Endodermal cell (in vitro differentiated cells): ENCODE measurements around the gene ZFYVE21. TPM values are rescaled to one million over a fixed set of nuclear protein-coding genes. Genes with fewer than 3 reads are reported as not detected.
A peak's percentile ranks its signal among the peaks of the same experiment; 100 is the strongest.

ENCODE experiments used
- DNase-seq: peaks from one replicate; pipeline ENCODE4 v3.0.0-alpha.2; 2017
- H3K27ac ChIP-seq: 2 replicates; pipeline ENCODE4 v1.5.1; 2013; ENCODE audit warnings: mild to moderate bottlenecking, low read depth, low read length, moderate library complexity
- H3K27me3 ChIP-seq: 2 replicates; pipeline ENCODE4 v1.6.1; 2013; ENCODE audit warnings: mild to moderate bottlenecking, low read length, moderate library complexity; ENCODE audit not compliant: insufficient read depth, control insufficient read depth, poor library complexity, severe bottlenecking
- H3K36me3 ChIP-seq: 2 replicates; pipeline ENCODE4 v1.7.0; 2013; ENCODE audit warnings: mild to moderate bottlenecking, low read length, moderate library complexity; ENCODE audit not compliant: control insufficient read depth, insufficient read depth
- H3K4me1 ChIP-seq: one replicate; pipeline ENCODE4 v1.7.0; 2013; ENCODE audit warnings: low read length; ENCODE audit not compliant: control insufficient read depth, insufficient read depth
- H3K4me3 ChIP-seq: 2 replicates; pipeline ENCODE4 v1.5.1; 2013; ENCODE audit warnings: mild to moderate bottlenecking, low read length, moderate library complexity
- H3K9ac ChIP-seq: 2 replicates; pipeline ENCODE4 v1.6.1; 2013; ENCODE audit warnings: mild to moderate bottlenecking, low read length, moderate library complexity; ENCODE audit not compliant: poor library complexity, severe bottlenecking; ENCODE audit errors: extremely low read depth
- H3K9me3 ChIP-seq: 2 replicates; pipeline ENCODE4 v1.6.1; 2013; ENCODE audit warnings: mild to moderate bottlenecking, low read length, moderate library complexity; ENCODE audit not compliant: control insufficient read depth
- H3K27ac Mint-ChIP-seq: 2 replicates; pipeline ENCODE4 v1.8.0; 2020; ENCODE audit warnings: mixed read lengths
- H3K27me3 Mint-ChIP-seq: 2 replicates; pipeline ENCODE4 v1.8.0; 2021; ENCODE audit warnings: mild to moderate bottlenecking, mixed read lengths; ENCODE audit not compliant: insufficient read depth
- H3K36me3 Mint-ChIP-seq: 2 replicates; pipeline ENCODE4 v1.8.0; 2020; ENCODE audit warnings: low read depth, mixed read lengths
- H3K4me1 Mint-ChIP-seq: 2 replicates; pipeline ENCODE4 v1.8.0; 2020; ENCODE audit warnings: mixed read lengths
- H3K4me3 Mint-ChIP-seq: 2 replicates; pipeline ENCODE4 v1.8.0; 2020; ENCODE audit warnings: mild to moderate bottlenecking, moderate library complexity, mixed read lengths
- H3K9me3 Mint-ChIP-seq: 2 replicates; pipeline ENCODE4 v1.8.0; 2020; ENCODE audit warnings: mild to moderate bottlenecking, mixed read lengths
- WGBS, 2 experiments: methylation state at CpG; one replicate each; pipeline versions ENCODE4 v1.1.5 to v1.1.7; 2013; ENCODE audit warnings: missing lambda C conversion rate in 2 of 2, mixed read lengths in 1 of 2; ENCODE audit not compliant: insufficient coverage in 1 of 2, insufficient read length in 1 of 2; 5-methylcytosine and 5-hydroxymethylcytosine counted together
- total RNA-seq, 2 donors: library from RNA; stranded (reverse); fragmentation: NEBNext Ultra II Directional in 1 of 2; extraction: Animal tissue kit (Norgen Biotek cat#: 25700) in 1 of 2; gene quantifications; 2 replicates in 1 of 2; 3 replicates in 1 of 2; pipeline ENCODE4 v1.2.1, GENCODE V29; 2021
- TF ChIP-seq, protein P1 (sequence below): fragments of 200-600 bp; sonication (generic); conservative IDR thresholded peaks from 2 replicates; pipeline ENCODE4 v1.5.0; 2021; ENCODE audit warnings: antibody characterized with exemption, mild to moderate bottlenecking

The ZFYVE21 gene
- total RNA-seq, 2 donors from 2014 or later, result 42.5 to 55.6 TPM

DNA sequence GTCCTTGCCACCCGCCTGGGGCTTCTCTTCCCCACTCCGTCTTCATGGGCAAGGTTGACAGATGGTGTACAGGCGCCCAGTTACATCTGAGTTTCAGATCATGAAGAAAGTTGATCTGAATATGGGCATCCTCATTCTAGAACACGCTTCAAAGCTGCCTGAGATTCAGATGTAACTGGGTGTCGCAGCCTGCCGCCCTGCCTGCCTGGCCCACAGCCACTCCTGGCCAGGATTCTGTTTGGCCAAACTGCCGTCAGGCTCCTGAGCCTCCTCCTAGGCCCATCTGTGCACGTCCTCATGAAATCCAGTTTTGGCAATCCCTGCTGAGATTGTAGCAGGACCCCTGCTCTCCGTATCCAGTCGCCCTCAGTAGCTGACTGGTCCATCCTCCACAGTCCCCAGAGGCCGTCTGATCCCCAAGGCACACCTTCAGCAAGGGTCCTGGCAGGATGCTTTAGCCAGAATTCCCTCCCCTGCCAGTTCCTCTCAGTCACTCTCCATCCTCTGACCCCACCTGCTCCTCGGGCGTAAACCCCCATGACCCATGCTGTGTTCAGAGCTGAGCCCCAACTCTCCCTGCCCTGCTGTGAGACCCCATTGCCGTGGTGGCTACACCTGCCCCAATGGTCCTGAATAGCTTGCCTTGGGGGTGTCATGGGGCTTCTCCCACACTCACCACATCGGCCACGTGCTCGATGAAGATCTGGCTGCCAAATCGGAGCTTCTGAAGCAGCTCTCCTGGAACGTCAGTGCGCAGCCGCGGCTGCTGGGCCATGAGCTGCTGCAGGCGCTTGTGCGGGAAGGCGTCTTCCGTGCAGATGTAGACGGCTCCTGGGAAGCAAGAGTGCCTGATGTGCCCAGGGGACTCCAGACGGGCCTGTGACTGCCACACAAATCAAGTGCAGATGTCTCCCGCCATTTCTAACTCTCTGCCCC is 12.8 kb upstream of the ZFYVE21 start:
- no peaks in the 10 kb centered on the region for H3K27me3 Mint-ChIP-seq
- peaks cover 71% of the 10 kb centered on the region for H3K36me3 ChIP-seq
- no peak overlapping the region for H3K9ac ChIP-seq
- no peaks in the 10 kb centered on the region for H3K27me3 ChIP-seq
- no peak for DNase-seq
- no peaks in the 10 kb centered on the region for H3K4me1 ChIP-seq
- H3K4me3 ChIP-seq, result no peak overlapping the region
- no peak overlapping the region for H3K4me3 Mint-ChIP-seq
- H3K9me3 Mint-ChIP-seq, result no peaks in the 10 kb centered on the region
- TF ChIP-seq, protein P1, sequence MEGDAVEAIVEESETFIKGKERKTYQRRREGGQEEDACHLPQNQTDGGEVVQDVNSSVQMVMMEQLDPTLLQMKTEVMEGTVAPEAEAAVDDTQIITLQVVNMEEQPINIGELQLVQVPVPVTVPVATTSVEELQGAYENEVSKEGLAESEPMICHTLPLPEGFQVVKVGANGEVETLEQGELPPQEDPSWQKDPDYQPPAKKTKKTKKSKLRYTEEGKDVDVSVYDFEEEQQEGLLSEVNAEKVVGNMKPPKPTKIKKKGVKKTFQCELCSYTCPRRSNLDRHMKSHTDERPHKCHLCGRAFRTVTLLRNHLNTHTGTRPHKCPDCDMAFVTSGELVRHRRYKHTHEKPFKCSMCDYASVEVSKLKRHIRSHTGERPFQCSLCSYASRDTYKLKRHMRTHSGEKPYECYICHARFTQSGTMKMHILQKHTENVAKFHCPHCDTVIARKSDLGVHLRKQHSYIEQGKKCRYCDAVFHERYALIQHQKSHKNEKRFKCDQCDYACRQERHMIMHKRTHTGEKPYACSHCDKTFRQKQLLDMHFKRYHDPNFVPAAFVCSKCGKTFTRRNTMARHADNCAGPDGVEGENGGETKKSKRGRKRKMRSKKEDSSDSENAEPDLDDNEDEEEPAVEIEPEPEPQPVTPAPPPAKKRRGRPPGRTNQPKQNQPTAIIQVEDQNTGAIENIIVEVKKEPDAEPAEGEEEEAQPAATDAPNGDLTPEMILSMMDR, result no peak
- no peaks in the 10 kb centered on the region for H3K4me1 Mint-ChIP-seq
- H3K27ac ChIP-seq, result peak overlapping the region; percentile 16
- peak overlapping the region; percentile 52 for H3K27ac Mint-ChIP-seq
- WGBS, 2 experiments, result 93 to 98% methylated on average over 24 to 29 of the region's 29 CpGs
- H3K9me3 ChIP-seq, result no peaks in the 10 kb centered on the region
- peaks cover 34% of the 10 kb centered on the region for H3K36me3 Mint-ChIP-seq

GRCh38 chr14:103703433-103704385 is 11.9 kb upstream of the ZFYVE21 start:
- peak overlapping the region; percentile 85 for H3K27ac Mint-ChIP-seq
- no peaks in the 10 kb centered on the region for H3K9me3 Mint-ChIP-seq

GRCh38 chr14:103704708-103705107 is 10.9 kb upstream of the ZFYVE21 start:
- DNase-seq, result no peak
- Histone ChIP-seq H3K36me3 (peaks cover 66% of the 10 kb centered on the region), H3K27me3 (no peaks in the 10 kb centered on the region), H3K9ac (no peak overlapping the region), H3K27ac (no peak overlapping the region), H3K4me3 (no peak overlapping the region), H3K4me1 (no peaks in the 10 kb centered on the region), H3K9me3 (no peaks in the 10 kb centered on the region)
- TF ChIP-seq, protein P1, result no peak
- Mint-ChIP-seq H3K27me3 (no peaks in the 10 kb centered on the region), H3K27ac (peak overlapping the region; percentile 58), H3K9me3 (no peaks in the 10 kb centered on the region), H3K4me1 (peaks cover 2% of the 10 kb centered on the region), H3K36me3 (peaks cover 44% of the 10 kb centered on the region), H3K4me3 (no peak overlapping the region)
- 88 to 96% methylated on average over 11 to 13 of the region's 13 CpGs for WGBS, 2 experiments

More at GRCh38 chr14:103703433-103704385, 11.9 kb upstream of the ZFYVE21 start:
- Histone ChIP-seq H3K9ac (no peak overlapping the region), H3K36me3 (peaks cover 71% of the 10 kb centered on the region), H3K4me3 (no peak overlapping the region), H3K27ac (no peak overlapping the region), H3K27me3 (no peaks in the 10 kb centered on the region), H3K9me3 (no peaks in the 10 kb centered on the region), H3K4me1 (no peaks in the 10 kb centered on the region)
- H3K27me3 Mint-ChIP-seq, result no peaks in the 10 kb centered on the region
- DNase-seq, result no peak
- no peaks in the 10 kb centered on the region for H3K4me1 Mint-ChIP-seq
- peaks cover 42% of the 10 kb centered on the region for H3K36me3 Mint-ChIP-seq
- 92 to 94% methylated on average over 20 to 23 of the region's 24 CpGs for WGBS, 2 experiments
- H3K4me3 Mint-ChIP-seq, result no peak overlapping the region
- TF ChIP-seq, protein P1, result no peak
